HG03196 (cell line): ENCODE results near the gene PLAA.

Experiments used
- ATAC-seq: cut with Tn5 transposase; IDR thresholded peaks from one replicate; pipeline ENCODE4 v1.9.1; 2021; ENCODE audit not compliant: unreplicated experiment

Gene PLAA

GRCh38 chr9:26946753-26947727 is at the start of gene PLAA:
Gene PLAA, minus strand, starts transcription at chr9:26947242. Its CDS starts 197 bp downstream, at chr9:26947045.
- peak; percentile 98 for ATAC-seq

DNA sequence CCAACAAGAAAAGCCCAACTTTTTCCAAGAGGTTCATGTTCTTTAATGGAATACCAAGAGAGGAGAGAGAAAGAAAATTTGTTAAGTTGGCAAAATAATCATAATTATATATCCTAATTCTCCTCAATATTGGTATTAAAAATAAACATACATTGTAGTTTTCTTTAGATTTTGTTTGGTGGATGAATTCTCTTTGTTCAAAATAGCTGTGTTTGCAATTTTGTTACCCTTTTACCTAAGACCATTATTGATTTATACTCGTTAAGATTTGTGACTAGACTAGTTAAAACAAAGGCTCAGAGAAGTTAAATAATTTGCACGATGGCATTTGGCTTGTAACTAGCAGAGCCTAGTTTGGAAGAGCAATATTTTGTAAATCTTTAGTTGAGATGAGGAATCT is 48.8 kb upstream of the PLAA start:
- ATAC-seq = no peak

DNA sequence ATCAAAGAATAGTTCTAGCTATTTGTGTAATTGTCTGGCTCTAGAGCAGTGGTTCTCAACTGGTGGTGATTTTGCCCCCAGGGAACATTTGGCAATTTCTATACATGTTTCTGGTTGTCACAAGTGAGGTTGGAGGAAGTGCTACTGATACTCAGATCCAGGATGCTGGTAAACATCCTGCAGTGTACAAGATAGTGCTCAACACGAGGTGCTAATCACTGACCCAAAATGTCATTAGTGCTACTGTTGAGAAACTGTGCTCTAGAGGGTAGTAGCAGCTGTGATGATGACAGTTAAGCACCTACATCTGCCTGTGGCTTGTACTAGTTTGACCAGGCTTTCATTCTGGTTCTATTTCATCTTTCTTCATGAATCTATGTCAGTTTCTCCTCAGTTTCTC is 36.3 kb upstream of the PLAA start:
- ATAC-seq = peak; percentile 58

DNA sequence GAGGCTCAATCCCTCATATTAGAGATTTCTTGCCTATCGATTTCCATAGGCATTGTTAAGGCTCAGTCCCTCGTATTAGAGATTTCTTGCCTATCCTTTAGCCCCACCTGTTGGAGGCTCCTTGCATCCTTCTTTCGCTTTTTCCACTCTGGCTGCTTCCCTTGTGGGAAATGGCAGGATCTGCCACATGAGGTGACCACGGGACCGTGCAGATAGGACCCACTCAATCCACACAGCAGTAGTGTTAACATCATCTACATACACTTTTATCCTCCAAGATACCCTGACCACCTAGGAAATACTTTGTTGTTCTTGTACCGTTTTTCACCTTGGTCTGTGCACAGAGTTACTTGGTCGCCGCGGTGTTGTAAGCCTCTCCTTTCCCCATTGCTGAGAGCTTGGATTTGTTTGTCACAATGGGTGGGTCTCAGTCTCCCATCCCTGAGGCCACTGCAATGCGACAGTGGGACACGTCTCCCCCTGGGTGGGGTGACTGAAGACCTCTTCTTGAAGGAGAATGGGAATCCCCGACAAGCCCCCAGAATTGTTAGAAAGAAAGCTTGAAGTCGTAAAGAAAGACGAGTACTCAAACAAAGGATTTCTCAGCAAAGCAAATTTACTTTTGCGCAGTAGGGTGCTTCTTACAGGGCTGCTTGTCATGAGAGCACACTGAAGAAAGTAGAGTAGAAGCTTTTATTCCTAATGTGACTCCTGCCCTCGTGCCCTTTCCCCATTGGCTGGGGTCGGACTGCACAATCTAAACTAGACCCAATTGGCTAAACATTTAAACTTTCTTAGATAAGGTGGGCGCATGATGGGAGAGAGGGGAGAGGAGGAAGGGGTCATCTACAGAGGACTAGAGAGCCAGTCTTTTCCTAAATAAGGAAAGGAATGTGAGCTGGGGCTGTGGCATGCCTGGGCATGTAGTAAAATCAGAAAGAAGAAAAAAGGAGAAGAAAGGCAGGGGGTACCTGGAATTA is 29.0 kb upstream of the PLAA start:
- ATAC-seq = no peak

- no peak for ATAC-seq
Measured at GRCh38 chr9:26974927-26975326, 27.9 kb upstream of the PLAA start.

DNA sequence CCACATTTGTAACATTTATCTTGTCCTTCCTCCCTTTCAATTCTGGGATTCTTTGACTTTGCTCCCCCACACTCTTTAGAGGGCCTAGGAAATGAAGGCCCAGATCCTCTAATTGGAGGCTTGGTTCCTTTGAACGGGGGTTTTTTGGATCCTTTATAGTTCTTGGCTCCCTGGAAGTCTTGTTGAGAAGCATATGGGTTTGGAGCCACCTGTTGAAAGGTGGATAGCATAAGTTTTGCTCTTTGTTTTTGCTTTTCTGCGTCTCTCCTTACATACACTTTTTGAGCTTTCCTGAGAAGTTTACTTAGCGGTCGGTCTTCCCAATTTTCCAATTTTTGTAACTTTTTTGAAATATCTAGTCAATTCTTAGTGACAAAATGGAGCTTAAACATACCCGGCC is 26.9 kb upstream of the PLAA start:
- ATAC-seq = no peak

DNA sequence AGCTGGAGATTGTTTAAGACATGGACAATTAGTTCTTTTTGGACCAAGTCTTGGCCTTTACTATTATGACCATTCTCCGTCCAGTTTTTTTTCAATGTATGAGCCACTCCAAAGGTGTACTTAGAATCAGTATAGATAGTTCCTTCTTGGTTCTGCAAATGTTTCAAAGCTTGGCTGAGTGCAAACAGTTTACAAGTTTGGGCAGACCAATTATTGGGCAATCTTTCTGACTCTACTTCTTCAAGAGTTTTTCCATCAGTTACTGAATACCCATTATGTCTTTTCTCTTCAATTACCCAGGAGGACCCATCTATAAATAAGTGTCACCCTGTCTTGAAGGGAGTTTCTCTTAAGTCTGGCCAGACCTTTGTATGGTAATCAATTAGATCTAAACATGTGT is 24.7 kb upstream of the PLAA start:
- no peak for ATAC-seq

DNA sequence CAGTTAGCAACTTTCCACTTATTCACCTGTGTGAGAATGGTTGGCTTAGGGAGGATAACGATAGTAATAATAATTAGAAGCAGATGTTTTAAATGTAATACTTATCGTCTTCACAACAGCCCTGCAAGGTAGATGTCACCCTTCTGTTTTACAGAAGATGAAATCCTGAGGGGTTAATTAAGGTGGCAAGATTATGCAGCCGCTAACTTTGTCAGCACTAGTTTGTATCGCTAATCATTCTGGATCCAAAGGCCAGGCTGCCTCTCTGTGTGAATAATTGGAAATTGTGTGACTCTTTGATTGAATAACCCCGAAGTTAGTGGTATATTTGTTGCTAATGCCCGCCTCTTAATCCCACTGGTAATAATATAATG is 9.8 kb upstream of the PLAA start:
- ATAC-seq = no peak

DNA sequence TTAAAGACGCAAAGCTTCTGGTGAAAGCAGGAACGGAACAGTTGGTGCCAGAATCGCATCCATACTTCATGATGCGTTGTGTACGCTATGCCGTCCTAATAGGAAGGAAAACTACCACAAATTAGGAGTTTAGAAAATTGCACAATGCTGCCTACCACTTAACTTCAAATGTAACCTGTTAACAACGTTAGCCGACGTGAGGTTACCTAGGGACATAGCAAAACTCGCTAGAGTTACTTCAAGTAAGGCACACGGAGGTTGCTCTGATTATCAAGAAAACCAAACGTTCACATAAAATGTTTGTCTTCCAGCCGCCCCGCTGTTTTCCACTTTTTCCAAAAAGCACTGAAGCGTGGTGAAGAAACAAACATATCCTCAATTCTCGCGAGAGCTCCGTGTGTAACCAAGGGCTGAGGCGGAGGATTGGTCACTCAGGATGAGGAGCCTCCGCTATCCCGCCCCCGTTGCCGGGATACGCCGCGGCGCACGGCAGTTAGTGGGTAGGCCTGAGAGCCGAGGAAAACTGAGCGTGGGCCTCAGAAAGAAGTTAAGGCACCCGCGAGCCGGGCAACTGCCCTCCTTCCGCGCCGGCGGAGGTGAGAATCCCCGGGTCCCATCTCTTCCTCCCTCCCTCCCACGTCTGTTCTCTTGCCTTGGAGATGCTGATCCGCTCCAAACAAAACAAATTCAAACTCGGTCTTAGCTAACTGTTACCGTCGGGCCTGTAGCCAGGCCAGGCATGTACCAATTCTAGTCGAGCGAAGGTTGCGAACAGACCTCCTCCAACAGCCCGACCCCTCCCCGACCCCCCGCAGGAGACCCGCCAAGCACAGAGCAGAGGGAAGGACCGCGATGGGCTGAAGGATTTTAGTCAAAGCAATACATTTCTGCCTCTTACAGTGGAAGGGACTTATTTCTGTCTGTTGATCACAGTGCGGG is 9.1 kb upstream of the PLAA start, which contains the start of gene IFT74:
Gene IFT74 (plus strand): TSS at position 492 of the 939 bp plus-strand sequence. CDS start 5,556 bp downstream, outside the sequence.
- ATAC-seq = peak; percentile 100

GRCh38 chr9:26955222-26955903 is 8.3 kb upstream of the PLAA start:
- no peak for ATAC-seq

GRCh38 chr9:26954050-26954508 is 7.0 kb upstream of the PLAA start:
- no peak for ATAC-seq

GRCh38 chr9:26951794-26952193 is 4.8 kb upstream of the PLAA start:
- ATAC-seq = no peak

DNA sequence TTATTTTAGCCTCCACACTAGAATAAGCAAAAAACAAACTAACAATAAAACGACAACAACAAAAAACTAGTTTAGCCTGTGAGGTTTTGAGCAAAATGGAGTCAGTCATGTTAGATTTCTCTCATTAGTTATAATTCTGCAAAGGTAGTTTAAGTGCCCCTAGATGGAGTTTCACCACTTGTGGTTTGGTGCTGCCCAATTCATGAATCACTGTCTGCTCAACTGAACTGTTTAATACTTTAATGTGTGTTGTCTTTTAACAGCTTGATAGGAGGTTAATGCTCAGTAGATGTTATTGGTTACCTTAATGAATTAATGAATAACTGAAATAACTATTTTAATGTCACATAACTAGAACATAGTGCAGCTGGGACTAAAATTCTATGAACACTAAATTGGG is 3.5 kb upstream of the PLAA start:
- ATAC-seq = no peak

GRCh38 chr9:26949637-26950069 is 2.6 kb upstream of the PLAA start:
- ATAC-seq = no peak

- ATAC-seq = no peak
Measured at GRCh38 chr9:26947736-26948135, 694 bp upstream of the PLAA start.

- no peak for ATAC-seq
Measured at GRCh38 chr9:26945591-26945990, 1.5 kb downstream of the PLAA start.

DNA sequence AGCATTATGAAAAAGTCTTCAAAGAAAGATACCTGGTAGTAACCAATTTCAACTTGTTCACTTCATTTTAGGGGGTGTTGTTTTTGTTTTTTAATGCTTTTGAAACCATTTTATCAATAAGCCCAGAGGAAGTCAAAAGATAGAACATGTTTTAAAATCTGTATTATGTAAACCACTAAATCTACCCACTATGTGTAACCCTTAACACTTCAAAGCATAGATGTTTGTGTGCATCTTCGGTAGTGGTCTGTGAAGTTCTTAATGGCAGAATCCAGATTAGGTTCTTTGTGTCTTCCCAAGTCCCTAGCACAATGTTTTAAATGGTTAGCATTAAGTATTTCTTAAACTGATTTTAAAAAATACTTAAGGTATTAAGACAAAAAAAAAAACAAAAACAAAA is 6.3 kb downstream of the PLAA start:
- no peak for ATAC-seq

- no peak for ATAC-seq
Measured at GRCh38 chr9:26939955-26940711, 6.9 kb downstream of the PLAA start.

DNA sequence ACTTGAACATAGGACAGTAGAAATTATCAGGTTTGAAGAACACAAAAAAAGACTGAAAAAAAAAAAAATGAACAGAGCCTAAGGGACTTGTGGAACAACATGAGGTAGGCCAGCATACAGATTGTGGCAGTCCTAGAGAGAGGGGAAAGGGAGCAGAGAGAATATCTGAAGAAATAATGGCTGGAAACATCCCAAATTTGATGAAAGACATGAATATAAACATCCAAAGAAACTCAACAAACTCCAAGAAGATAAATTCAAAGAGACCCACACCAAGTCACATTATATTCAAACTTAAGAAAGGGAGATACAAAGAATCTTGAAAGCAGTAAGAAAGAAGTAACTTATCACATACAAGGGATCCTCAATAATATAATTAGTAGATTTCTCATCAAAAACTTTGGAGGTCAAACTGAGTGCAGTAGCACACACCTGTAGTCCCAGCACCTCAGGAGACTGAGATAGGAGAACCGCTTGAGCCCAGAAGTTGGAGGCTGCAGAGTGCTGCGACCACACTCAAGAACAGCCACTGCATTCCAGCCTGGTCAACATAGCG is 9.1 kb downstream of the PLAA start:
- ATAC-seq = no peak
